WTC11 (cell line): ENCODE measurements around the gene UNC13C. TPM values are rescaled to one million over a fixed set of nuclear protein-coding genes. Genes with fewer than 3 reads are reported as not detected.

ENCODE experiments used
- ATAC-seq: fragments of 200-7000 bp; cut with Tn5 transposase; 2 replicates; pipeline ENCODE4 v1.10.0; 2021; ENCODE audit warnings: mild to moderate bottlenecking, moderate library complexity
- CTCF ChIA-PET: fragments of 300-600 bp; sonication (Branson Sonifier 250); formaldehyde crosslinking; loops from one replicate; lab custom pipeline; 2021; ENCODE audit warnings: antibody characterized with exemption; lab: Charles Lee
- POLR2A ChIA-PET: fragments of 350-600 bp; sonication (Branson Sonifier 250); formaldehyde crosslinking; loops from one replicate; lab custom pipeline; 2021; ENCODE audit warnings: antibody characterized with exemption; lab: Charles Lee
- DNase-seq: peaks from one replicate; pipeline ENCODE4 v3.0.0; 2021; ENCODE audit warnings: low spot score
- H3K27ac Mint-ChIP-seq: 2 replicates; pipeline ENCODE4 v1.8.0; 2021; ENCODE audit warnings: mixed read lengths
- H3K27me3 Mint-ChIP-seq: 2 replicates; pipeline ENCODE4 v1.8.0; 2021; ENCODE audit warnings: low read depth, mild to moderate bottlenecking, moderate library complexity, mixed read lengths
- H3K36me3 Mint-ChIP-seq: 2 replicates; pipeline ENCODE4 v1.8.0; 2021; ENCODE audit warnings: mixed read lengths
- H3K4me1 Mint-ChIP-seq: 2 replicates; pipeline ENCODE4 v1.8.0; 2022; ENCODE audit warnings: mixed read lengths
- H3K4me3 Mint-ChIP-seq: 2 replicates; pipeline ENCODE4 v1.8.0; 2021; ENCODE audit warnings: mild to moderate bottlenecking, moderate library complexity, mixed read lengths
- H3K9me3 Mint-ChIP-seq: 2 replicates; pipeline ENCODE4 v1.8.0; 2021; ENCODE audit warnings: mixed read lengths
- CDX4 ChIP-seq: fragments of 250-450 bp; sonication (Bioruptor Pico); IDR thresholded peaks from 2 replicates; pipeline ENCODE4 v1.9.0; 2021; ENCODE audit warnings: moderate library complexity, mild to moderate bottlenecking, inconsistent platforms, borderline replicate concordance
- EMX1 ChIP-seq: fragments of 250-450 bp; sonication (Bioruptor Pico); IDR thresholded peaks from 2 replicates; pipeline ENCODE4 v1.8.0; 2021; ENCODE audit warnings: mild to moderate bottlenecking
- JAZF1 ChIP-seq: fragments of 250-450 bp; sonication (Bioruptor Pico); IDR thresholded peaks from 2 replicates; pipeline ENCODE4 v1.9.0; 2021; ENCODE audit warnings: moderate library complexity, mild to moderate bottlenecking, inconsistent platforms
- JUN ChIP-seq: sonication (generic); formaldehyde crosslinking; IDR thresholded peaks from 2 replicates; pipeline ENCODE4 v1.8.0; 2023; ENCODE audit warnings: mild to moderate bottlenecking, missing genetic modification reagents
- KAT7 ChIP-seq: sonication (generic); formaldehyde crosslinking; IDR thresholded peaks from 2 replicates; pipeline ENCODE4 v1.8.1; 2023; ENCODE audit warnings: missing genetic modification reagents, mild to moderate bottlenecking, borderline replicate concordance
- NFE2L1 ChIP-seq: sonication (generic); formaldehyde crosslinking; IDR thresholded peaks from 2 replicates; pipeline ENCODE4 v1.8.1; 2023; ENCODE audit warnings: missing genetic modification reagents
- STAT6 ChIP-seq: sonication (generic); formaldehyde crosslinking; conservative IDR thresholded peaks from 2 replicates; pipeline ENCODE4 v1.8.1; 2023; ENCODE audit warnings: mild to moderate bottlenecking, low read depth, missing genetic modification reagents, moderate library complexity
- ZNF219 ChIP-seq: sonication (generic); formaldehyde crosslinking; IDR thresholded peaks from 2 replicates; pipeline ENCODE4 v1.8.0; 2023; ENCODE audit warnings: missing genetic modification reagents, mild to moderate bottlenecking, borderline replicate concordance
- ZNF232 ChIP-seq: sonication (generic); formaldehyde crosslinking; IDR thresholded peaks from 2 replicates; pipeline ENCODE4 v1.8.0; 2022; ENCODE audit warnings: mild to moderate bottlenecking, missing genetic modification reagents
- total RNA-seq: library from RNA; stranded (reverse); gene quantifications from 3 replicates; pipeline ENCODE4 v1.2.3, GENCODE V29; 2021
- TF ChIP-seq, protein P1 (sequence below): sonication (generic); formaldehyde crosslinking; IDR thresholded peaks from 2 replicates; pipeline ENCODE4 v1.8.1; 2022; ENCODE audit warnings: low read depth, missing genetic modification reagents, borderline replicate concordance
- TF ChIP-seq, protein P2 (sequence below): sonication (generic); formaldehyde crosslinking; IDR thresholded peaks from 2 replicates; pipeline ENCODE4 v1.8.1; 2022; ENCODE audit warnings: mild to moderate bottlenecking, missing genetic modification reagents, moderate library complexity, borderline replicate concordance
- TF ChIP-seq, protein P3 (sequence below): sonication (generic); formaldehyde crosslinking; IDR thresholded peaks from 2 replicates; pipeline ENCODE4 v1.8.0; 2023; ENCODE audit warnings: mild to moderate bottlenecking, missing genetic modification reagents
- TF ChIP-seq, protein P4 (sequence below): sonication (generic); formaldehyde crosslinking; IDR thresholded peaks from 2 replicates; pipeline ENCODE4 v1.8.0; 2023; ENCODE audit warnings: missing genetic modification reagents, mild to moderate bottlenecking, borderline replicate concordance
- TF ChIP-seq, protein P5 (sequence below): sonication (generic); formaldehyde crosslinking; IDR thresholded peaks from 2 replicates; pipeline ENCODE4 v1.8.1; 2023; ENCODE audit warnings: mild to moderate bottlenecking, missing genetic modification reagents

Gene UNC13C
- total RNA-seq, 1 experiment from 2014 or later: 0.07 TPM

GRCh38 chr15:53974813-53975212 lies 3.4 kb upstream of the UNC13C start:
- no peak overlapping the region for H3K4me3 Mint-ChIP-seq
- TF ChIP-seq STAT6 (CRISPR knock-in tag) (no peak), EMX1 (no peak), ZNF232 (CRISPR knock-in tag) (no peak), KAT7 (CRISPR knock-in tag) (no peak), JUN (CRISPR knock-in tag) (no peak)
- TF ChIP-seq, protein P1, sequence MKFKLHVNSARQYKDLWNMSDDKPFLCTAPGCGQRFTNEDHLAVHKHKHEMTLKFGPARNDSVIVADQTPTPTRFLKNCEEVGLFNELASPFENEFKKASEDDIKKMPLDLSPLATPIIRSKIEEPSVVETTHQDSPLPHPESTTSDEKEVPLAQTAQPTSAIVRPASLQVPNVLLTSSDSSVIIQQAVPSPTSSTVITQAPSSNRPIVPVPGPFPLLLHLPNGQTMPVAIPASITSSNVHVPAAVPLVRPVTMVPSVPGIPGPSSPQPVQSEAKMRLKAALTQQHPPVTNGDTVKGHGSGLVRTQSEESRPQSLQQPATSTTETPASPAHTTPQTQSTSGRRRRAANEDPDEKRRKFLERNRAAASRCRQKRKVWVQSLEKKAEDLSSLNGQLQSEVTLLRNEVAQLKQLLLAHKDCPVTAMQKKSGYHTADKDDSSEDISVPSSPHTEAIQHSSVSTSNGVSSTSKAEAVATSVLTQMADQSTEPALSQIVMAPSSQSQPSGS (CRISPR knock-in tag): no peak
- TF ChIP-seq, all 79 proteins: peak for 0
- ChIA-PET POLR2A (no interaction called here), CTCF (interaction anchor here (1.0 kb wide), 1 partner anchor 11 kb away, joined by 3 read pairs; no protein-coding TSS in a partner anchor)
- Mint-ChIP-seq H3K27me3 (peaks cover 27% of the 10 kb centered on the region), H3K36me3 (no peaks in the 10 kb centered on the region), H3K27ac (no peak overlapping the region), H3K4me1 (peaks cover 20% of the 10 kb centered on the region), H3K9me3 (no peaks in the 10 kb centered on the region)
- ATAC-seq (no peak), DNase-seq (no peak)

- DNase-seq: peak; percentile 62
- ATAC-seq: peak; percentile 84
- Mint-ChIP-seq H3K9me3 (no peaks in the 10 kb centered on the region), H3K27ac (no peak overlapping the region), H3K4me1 (peaks cover 20% of the 10 kb centered on the region), H3K4me3 (no peak overlapping the region; the same call in 1 of the 2 replicates), H3K27me3 (peaks cover 27% of the 10 kb centered on the region), H3K36me3 (no peaks in the 10 kb centered on the region)
- ChIA-PET CTCF (interaction anchor here (0.6 to 2.0 kb wide), 17 partner anchors 9 to 1192 kb away, joined by 3 to 10 read pairs (median 3); no protein-coding TSS in a partner anchor), POLR2A (no interaction called here)
- no peak for TF ChIP-seq CDX4 (CRISPR knock-in tag)
- TF ChIP-seq, protein P2, sequence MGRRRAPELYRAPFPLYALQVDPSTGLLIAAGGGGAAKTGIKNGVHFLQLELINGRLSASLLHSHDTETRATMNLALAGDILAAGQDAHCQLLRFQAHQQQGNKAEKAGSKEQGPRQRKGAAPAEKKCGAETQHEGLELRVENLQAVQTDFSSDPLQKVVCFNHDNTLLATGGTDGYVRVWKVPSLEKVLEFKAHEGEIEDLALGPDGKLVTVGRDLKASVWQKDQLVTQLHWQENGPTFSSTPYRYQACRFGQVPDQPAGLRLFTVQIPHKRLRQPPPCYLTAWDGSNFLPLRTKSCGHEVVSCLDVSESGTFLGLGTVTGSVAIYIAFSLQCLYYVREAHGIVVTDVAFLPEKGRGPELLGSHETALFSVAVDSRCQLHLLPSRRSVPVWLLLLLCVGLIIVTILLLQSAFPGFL (CRISPR knock-in tag): no peak
- TF ChIP-seq ZNF219 (CRISPR knock-in tag): no peak
- TF ChIP-seq, protein P3, sequence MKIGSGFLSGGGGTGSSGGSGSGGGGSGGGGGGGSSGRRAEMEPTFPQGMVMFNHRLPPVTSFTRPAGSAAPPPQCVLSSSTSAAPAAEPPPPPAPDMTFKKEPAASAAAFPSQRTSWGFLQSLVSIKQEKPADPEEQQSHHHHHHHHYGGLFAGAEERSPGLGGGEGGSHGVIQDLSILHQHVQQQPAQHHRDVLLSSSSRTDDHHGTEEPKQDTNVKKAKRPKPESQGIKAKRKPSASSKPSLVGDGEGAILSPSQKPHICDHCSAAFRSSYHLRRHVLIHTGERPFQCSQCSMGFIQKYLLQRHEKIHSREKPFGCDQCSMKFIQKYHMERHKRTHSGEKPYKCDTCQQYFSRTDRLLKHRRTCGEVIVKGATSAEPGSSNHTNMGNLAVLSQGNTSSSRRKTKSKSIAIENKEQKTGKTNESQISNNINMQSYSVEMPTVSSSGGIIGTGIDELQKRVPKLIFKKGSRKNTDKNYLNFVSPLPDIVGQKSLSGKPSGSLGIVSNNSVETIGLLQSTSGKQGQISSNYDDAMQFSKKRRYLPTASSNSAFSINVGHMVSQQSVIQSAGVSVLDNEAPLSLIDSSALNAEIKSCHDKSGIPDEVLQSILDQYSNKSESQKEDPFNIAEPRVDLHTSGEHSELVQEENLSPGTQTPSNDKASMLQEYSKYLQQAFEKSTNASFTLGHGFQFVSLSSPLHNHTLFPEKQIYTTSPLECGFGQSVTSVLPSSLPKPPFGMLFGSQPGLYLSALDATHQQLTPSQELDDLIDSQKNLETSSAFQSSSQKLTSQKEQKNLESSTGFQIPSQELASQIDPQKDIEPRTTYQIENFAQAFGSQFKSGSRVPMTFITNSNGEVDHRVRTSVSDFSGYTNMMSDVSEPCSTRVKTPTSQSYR: no peak
- TF ChIP-seq EMX1: no peak
- TF ChIP-seq, protein P4, sequence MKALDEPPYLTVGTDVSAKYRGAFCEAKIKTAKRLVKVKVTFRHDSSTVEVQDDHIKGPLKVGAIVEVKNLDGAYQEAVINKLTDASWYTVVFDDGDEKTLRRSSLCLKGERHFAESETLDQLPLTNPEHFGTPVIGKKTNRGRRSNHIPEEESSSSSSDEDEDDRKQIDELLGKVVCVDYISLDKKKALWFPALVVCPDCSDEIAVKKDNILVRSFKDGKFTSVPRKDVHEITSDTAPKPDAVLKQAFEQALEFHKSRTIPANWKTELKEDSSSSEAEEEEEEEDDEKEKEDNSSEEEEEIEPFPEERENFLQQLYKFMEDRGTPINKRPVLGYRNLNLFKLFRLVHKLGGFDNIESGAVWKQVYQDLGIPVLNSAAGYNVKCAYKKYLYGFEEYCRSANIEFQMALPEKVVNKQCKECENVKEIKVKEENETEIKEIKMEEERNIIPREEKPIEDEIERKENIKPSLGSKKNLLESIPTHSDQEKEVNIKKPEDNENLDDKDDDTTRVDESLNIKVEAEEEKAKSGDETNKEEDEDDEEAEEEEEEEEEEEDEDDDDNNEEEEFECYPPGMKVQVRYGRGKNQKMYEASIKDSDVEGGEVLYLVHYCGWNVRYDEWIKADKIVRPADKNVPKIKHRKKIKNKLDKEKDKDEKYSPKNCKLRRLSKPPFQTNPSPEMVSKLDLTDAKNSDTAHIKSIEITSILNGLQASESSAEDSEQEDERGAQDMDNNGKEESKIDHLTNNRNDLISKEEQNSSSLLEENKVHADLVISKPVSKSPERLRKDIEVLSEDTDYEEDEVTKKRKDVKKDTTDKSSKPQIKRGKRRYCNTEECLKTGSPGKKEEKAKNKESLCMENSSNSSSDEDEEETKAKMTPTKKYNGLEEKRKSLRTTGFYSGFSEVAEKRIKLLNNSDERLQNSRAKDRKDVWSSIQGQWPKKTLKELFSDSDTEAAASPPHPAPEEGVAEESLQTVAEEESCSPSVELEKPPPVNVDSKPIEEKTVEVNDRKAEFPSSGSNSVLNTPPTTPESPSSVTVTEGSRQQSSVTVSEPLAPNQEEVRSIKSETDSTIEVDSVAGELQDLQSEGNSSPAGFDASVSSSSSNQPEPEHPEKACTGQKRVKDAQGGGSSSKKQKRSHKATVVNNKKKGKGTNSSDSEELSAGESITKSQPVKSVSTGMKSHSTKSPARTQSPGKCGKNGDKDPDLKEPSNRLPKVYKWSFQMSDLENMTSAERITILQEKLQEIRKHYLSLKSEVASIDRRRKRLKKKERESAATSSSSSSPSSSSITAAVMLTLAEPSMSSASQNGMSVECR: no peak
- TF ChIP-seq, protein P5, sequence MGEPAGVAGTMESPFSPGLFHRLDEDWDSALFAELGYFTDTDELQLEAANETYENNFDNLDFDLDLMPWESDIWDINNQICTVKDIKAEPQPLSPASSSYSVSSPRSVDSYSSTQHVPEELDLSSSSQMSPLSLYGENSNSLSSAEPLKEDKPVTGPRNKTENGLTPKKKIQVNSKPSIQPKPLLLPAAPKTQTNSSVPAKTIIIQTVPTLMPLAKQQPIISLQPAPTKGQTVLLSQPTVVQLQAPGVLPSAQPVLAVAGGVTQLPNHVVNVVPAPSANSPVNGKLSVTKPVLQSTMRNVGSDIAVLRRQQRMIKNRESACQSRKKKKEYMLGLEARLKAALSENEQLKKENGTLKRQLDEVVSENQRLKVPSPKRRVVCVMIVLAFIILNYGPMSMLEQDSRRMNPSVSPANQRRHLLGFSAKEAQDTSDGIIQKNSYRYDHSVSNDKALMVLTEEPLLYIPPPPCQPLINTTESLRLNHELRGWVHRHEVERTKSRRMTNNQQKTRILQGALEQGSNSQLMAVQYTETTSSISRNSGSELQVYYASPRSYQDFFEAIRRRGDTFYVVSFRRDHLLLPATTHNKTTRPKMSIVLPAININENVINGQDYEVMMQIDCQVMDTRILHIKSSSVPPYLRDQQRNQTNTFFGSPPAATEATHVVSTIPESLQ: no peak
- no peak for TF ChIP-seq NFE2L1 (CRISPR knock-in tag)
- no peak for TF ChIP-seq JAZF1 (CRISPR knock-in tag)
Observed at GRCh38 chr15:53976844-53977392, 1.3 kb upstream of the UNC13C start.
